Tibial nerve (tissue), 3 donors: ENCODE measurements around the gene FUT4.

ENCODE experiments used
- CTCF ChIP-seq, 5 experiments: fragments of 200-600 bp in 3 of 5; fragments of 450-650 bp in 2 of 5; sonication (generic) in 3 of 5; IDR thresholded peaks; one replicate each; pipeline ENCODE4 v1.5.1; 2016 to 2019; ENCODE audit warnings: antibody characterized with exemption in 5 of 5, mild to moderate bottlenecking in 3 of 5, moderate library complexity in 2 of 5
- POLR2A ChIP-seq, 2 donors: fragments of 450-650 bp; IDR thresholded peaks; one replicate each; pipeline ENCODE4 v1.6.1; 2017; ENCODE audit warnings: antibody characterized with exemption in 2 of 2, mild to moderate bottlenecking in 2 of 2, moderate library complexity in 2 of 2

GRCh38 chr11:94532211-94532610, 11.5 kb upstream of the FUT4 start:
- TF ChIP-seq CTCF (IDR thresholded peaks at IDR 0.05) (no peak), POLR2A (IDR thresholded peaks at IDR 0.05) (no peak)
